Lower leg skin (tissue), 3 donors: ENCODE results near the gene MRAS.

ENCODE experiments used
- POLR2A ChIP-seq, 2 donors: fragments of 450-650 bp; IDR thresholded peaks; one replicate each; pipeline ENCODE4 v1.6.1; 2016 to 2017; ENCODE audit warnings: antibody characterized with exemption in 2 of 2, mild to moderate bottlenecking in 1 of 2, moderate library complexity in 1 of 2
- TF ChIP-seq, protein P1 (sequence below), 3 donors: fragments of 450-650 bp; IDR thresholded peaks; one replicate each; pipeline ENCODE4 v1.5.1; 2016; ENCODE audit warnings: antibody characterized with exemption in 3 of 3, mild to moderate bottlenecking in 3 of 3, moderate library complexity in 2 of 3

DNA sequence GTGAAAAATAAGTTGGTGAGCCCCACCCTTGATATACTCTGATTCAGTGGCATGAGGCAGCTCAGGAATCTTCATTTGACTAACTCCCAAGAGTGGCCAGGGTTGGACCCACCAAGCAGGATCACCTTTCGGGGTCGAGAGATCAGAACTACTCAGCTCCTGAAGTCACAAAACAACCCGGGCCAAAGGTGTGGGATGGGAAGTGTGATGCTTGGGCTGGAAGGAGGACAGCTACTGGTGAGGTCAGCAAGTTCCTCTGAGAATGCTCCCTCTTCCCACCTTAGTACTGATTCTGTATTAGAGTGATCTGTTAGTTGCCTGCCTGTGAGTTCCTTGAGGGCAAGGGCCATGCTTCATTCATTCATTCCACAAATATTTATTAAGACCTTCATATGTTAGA lies 101.1 kb downstream of the MRAS start:
- TF ChIP-seq, protein P1, sequence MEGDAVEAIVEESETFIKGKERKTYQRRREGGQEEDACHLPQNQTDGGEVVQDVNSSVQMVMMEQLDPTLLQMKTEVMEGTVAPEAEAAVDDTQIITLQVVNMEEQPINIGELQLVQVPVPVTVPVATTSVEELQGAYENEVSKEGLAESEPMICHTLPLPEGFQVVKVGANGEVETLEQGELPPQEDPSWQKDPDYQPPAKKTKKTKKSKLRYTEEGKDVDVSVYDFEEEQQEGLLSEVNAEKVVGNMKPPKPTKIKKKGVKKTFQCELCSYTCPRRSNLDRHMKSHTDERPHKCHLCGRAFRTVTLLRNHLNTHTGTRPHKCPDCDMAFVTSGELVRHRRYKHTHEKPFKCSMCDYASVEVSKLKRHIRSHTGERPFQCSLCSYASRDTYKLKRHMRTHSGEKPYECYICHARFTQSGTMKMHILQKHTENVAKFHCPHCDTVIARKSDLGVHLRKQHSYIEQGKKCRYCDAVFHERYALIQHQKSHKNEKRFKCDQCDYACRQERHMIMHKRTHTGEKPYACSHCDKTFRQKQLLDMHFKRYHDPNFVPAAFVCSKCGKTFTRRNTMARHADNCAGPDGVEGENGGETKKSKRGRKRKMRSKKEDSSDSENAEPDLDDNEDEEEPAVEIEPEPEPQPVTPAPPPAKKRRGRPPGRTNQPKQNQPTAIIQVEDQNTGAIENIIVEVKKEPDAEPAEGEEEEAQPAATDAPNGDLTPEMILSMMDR (IDR thresholded peaks at IDR 0.05), result no peak
- TF ChIP-seq POLR2A (IDR thresholded peaks at IDR 0.05), result no peak
